HG03045 (cell line): ENCODE results near the gene TMX3.

Experiments used
- ATAC-seq: cut with Tn5 transposase; IDR thresholded peaks from one replicate; pipeline ENCODE4 v1.9.1; 2021; ENCODE audit warnings: mild to moderate bottlenecking, moderate library complexity; ENCODE audit not compliant: unreplicated experiment

The TMX3 gene

GRCh38 chr18:68714712-68715496 is at the start of gene TMX3:
TMX3 (minus strand) TSS chr18:68715108; CDS start chr18:68714981, 127 bp downstream.
- peak; percentile 98 for ATAC-seq

- ATAC-seq: no peak
Observed at GRCh38 chr18:68764016-68764415, 49.1 kb upstream of the TMX3 start.

GRCh38 chr18:68763083-68763482 is 48.2 kb upstream of the TMX3 start:
- ATAC-seq: no peak

GRCh38 chr18:68759308-68759707 is 44.4 kb upstream of the TMX3 start:
- ATAC-seq: no peak

- ATAC-seq: no peak
Observed at GRCh38 chr18:68757126-68757525, 42.2 kb upstream of the TMX3 start.

GRCh38 chr18:68742206-68742605 is 27.3 kb upstream of the TMX3 start:
- ATAC-seq: no peak

- ATAC-seq: no peak
Observed at GRCh38 chr18:68740966-68741365, 26.1 kb upstream of the TMX3 start.

- no peak for ATAC-seq
Observed at GRCh38 chr18:68739462-68739861, 24.6 kb upstream of the TMX3 start.

- ATAC-seq: no peak
Observed at GRCh38 chr18:68738564-68738963, 23.7 kb upstream of the TMX3 start.

- peak; percentile 77 for ATAC-seq
Observed at GRCh38 chr18:68735483-68736343, 20.8 kb upstream of the TMX3 start.

- no peak for ATAC-seq
Observed at GRCh38 chr18:68734308-68734707, 19.4 kb upstream of the TMX3 start.

GRCh38 chr18:68733707-68734106 is 18.8 kb upstream of the TMX3 start:
- ATAC-seq: no peak

GRCh38 chr18:68728081-68728700 is 13.3 kb upstream of the TMX3 start:
- ATAC-seq: no peak

GRCh38 chr18:68727506-68727905 is 12.6 kb upstream of the TMX3 start:
- ATAC-seq: no peak

GRCh38 chr18:68725346-68725745 is 10.4 kb upstream of the TMX3 start:
- no peak for ATAC-seq

- no peak for ATAC-seq
Observed at GRCh38 chr18:68724021-68724420, 9.1 kb upstream of the TMX3 start.

GRCh38 chr18:68723539-68723938 is 8.6 kb upstream of the TMX3 start:
- ATAC-seq: no peak

GRCh38 chr18:68722821-68723220 is 7.9 kb upstream of the TMX3 start:
- no peak for ATAC-seq

- ATAC-seq: peak; percentile 90
Observed at GRCh38 chr18:68721681-68722583, 7.0 kb upstream of the TMX3 start.

GRCh38 chr18:68714366-68714711 is 569 bp downstream of the TMX3 start:
- peak; percentile 9 for ATAC-seq

- no peak for ATAC-seq
Observed at GRCh38 chr18:68713796-68714195, 1.1 kb downstream of the TMX3 start.
